Daoy (cell line): ENCODE results near the gene TXNDC12. TPM values are rescaled to one million over a fixed set of nuclear protein-coding genes. Genes with fewer than 3 reads are reported as not detected.

Experiments used
- DNase-seq: peaks from one replicate; pipeline ENCODE4 v3.0.0-alpha.2; 2015; ENCODE audit warnings: low read depth
- total RNA-seq: library from RNA; depleted of rRNA; stranded (reverse); fragments of >200 nt; shearing (Covaris generic); gene quantifications from 2 replicates; pipeline ENCODE4 v1.2.3, GENCODE V29; 2014; rRNA removed

The TXNDC12 gene
- total RNA-seq, 1 experiment from 2014 or later = 103 TPM

GRCh38 chr1:51997974-51998382 is 57.0 kb downstream of the TXNDC12 start:
- DNase-seq = no peak

GRCh38 chr1:51990478-51990965 is 64.5 kb downstream of the TXNDC12 start, which contains the start of gene RAB3B:
TSS of gene RAB3B (minus strand) at chr1:51990700. CDS start at chr1:51977117, 13,583 bp downstream.
- peak; percentile 81 for DNase-seq

GRCh38 chr1:51989582-51990477 is 65.2 kb downstream of the TXNDC12 start:
- DNase-seq = no peak

GRCh38 chr1:51988254-51988653 is 66.7 kb downstream of the TXNDC12 start:
- no peak for DNase-seq

- DNase-seq = no peak
These were observed 68.3 kb downstream of the TXNDC12 start for GRCh38 chr1:51986718-51987117.

GRCh38 chr1:51982161-51982560 is 72.8 kb downstream of the TXNDC12 start:
- no peak for DNase-seq

- DNase-seq = no peak
These were observed 73.4 kb downstream of the TXNDC12 start for GRCh38 chr1:51981555-51981954.

- no peak for DNase-seq
These were observed 76.9 kb downstream of the TXNDC12 start for GRCh38 chr1:51978099-51978498.

GRCh38 chr1:51976846-51977602 is 78.0 kb downstream of the TXNDC12 start:
- no peak for DNase-seq

GRCh38 chr1:51973587-51974474 is 81.2 kb downstream of the TXNDC12 start:
- DNase-seq = peak; percentile 33

Other genes starting within 250 kb of the TXNDC12 start
- 47.0 and 56.8 TPM in 2 replicates for gene NRDC, start 176.5 kb downstream of the TXNDC12 start, total RNA-seq
- 2.2 and 2.7 TPM in 2 replicates for gene RAB3B, start 64.5 kb downstream of the TXNDC12 start, total RNA-seq
- 23.2 and 29.4 TPM in 2 replicates for gene KTI12, start 21.4 kb downstream of the TXNDC12 start, total RNA-seq
- 119 and 127 TPM in 2 replicates for gene BTF3L4, start 1.1 kb upstream of the TXNDC12 start, total RNA-seq
- gene ZFYVE9, start 86.9 kb upstream of the TXNDC12 start, total RNA-seq = 11.8 and 15.3 TPM in 2 replicates